ENCODE data around the gene WNK1.
"Not testable (repeated sequence)": the region's sequence is repeated elsewhere in the genome, so short reads cannot be mapped to it uniquely, and the experiment has no call there.

WNK1 gene

GRCh38 chr12:812950-813349 is 60.6 kb downstream of the WNK1 start:
- DNase-seq (ENCODE audit: low spot score) (no peak), FAIRE-seq (no peak)

GRCh38 chr12:817456-817855 is 65.1 kb downstream of the WNK1 start:
- DNase-seq (ENCODE audit: low spot score); FAIRE-seq: not testable (repeated sequence)

GRCh38 chr12:817941-818600 is 65.7 kb downstream of the WNK1 start:
- FAIRE-seq (no peak), DNase-seq (ENCODE audit: low spot score) (no peak)

- FAIRE-seq (peak; percentile 76), DNase-seq (ENCODE audit: low spot score) (no peak)
Observed at GRCh38 chr12:818733-819132, 66.4 kb downstream of the WNK1 start.

- no peak for DNase-seq (ENCODE audit: low spot score)
Observed at GRCh38 chr12:820336-820735, 68.0 kb downstream of the WNK1 start.

GRCh38 chr12:823028-823698 is 70.8 kb downstream of the WNK1 start:
- DNase-seq (ENCODE audit: low spot score) (no peak), FAIRE-seq (no peak)

More at GRCh38 chr12:820336-820735, 68.0 kb downstream of the WNK1 start:
- no peak for FAIRE-seq

- no peak for DNase-seq (ENCODE audit: low spot score)
- FAIRE-seq, result no peak
Observed at GRCh38 chr12:826331-826730, 74.0 kb downstream of the WNK1 start.

- DNase-seq (ENCODE audit: low spot score) (no peak), FAIRE-seq (no peak)
Observed at GRCh38 chr12:828726-829395, 76.5 kb downstream of the WNK1 start.

- no peak for FAIRE-seq
Observed at GRCh38 chr12:830111-830867, 77.9 kb downstream of the WNK1 start.

GRCh38 chr12:835754-836518 is 83.6 kb downstream of the WNK1 start:
- FAIRE-seq (no peak), DNase-seq (ENCODE audit: low spot score) (no peak)

More at GRCh38 chr12:830111-830867, 77.9 kb downstream of the WNK1 start:
- no peak for DNase-seq (ENCODE audit: low spot score)

- no peak for DNase-seq (ENCODE audit: low spot score)
- no peak for FAIRE-seq
Observed at GRCh38 chr12:836952-837351, 84.6 kb downstream of the WNK1 start.

- no peak for FAIRE-seq
- no peak for DNase-seq (ENCODE audit: low spot score)
Observed at GRCh38 chr12:837548-837947, 85.2 kb downstream of the WNK1 start.

- DNase-seq (ENCODE audit: low spot score) (no peak), FAIRE-seq (no peak)
Observed at GRCh38 chr12:843609-844008, 91.2 kb downstream of the WNK1 start.

GRCh38 chr12:846421-846820 is 94.0 kb downstream of the WNK1 start:
- FAIRE-seq (no peak), DNase-seq (ENCODE audit: low spot score) (no peak)

GRCh38 chr12:848173-848865 is 95.9 kb downstream of the WNK1 start:
- DNase-seq (ENCODE audit: low spot score) (peak; percentile 14), FAIRE-seq (no peak)

- DNase-seq (ENCODE audit: low spot score) (no peak), FAIRE-seq (no peak)
Observed at GRCh38 chr12:848882-849527, 96.6 kb downstream of the WNK1 start.

GRCh38 chr12:849733-850437 is 97.5 kb downstream of the WNK1 start:
- FAIRE-seq; DNase-seq (ENCODE audit: low spot score): not testable (repeated sequence)

GRCh38 chr12:851343-851742 is 99.0 kb downstream of the WNK1 start:
- FAIRE-seq, result peak; percentile 20
- no peak for DNase-seq (ENCODE audit: low spot score)

- DNase-seq (ENCODE audit: low spot score) (no peak), FAIRE-seq (no peak)
Observed at GRCh38 chr12:851913-852312, 99.5 kb downstream of the WNK1 start.

Data from urothelium cell line (cell line).